ENCODE measurements around the gene ATP5MC2. TPM values are rescaled to one million over a fixed set of nuclear protein-coding genes. Genes with fewer than 3 reads are reported as not detected.

Gene ATP5MC2
- total and polyA plus RNA-seq, 7 experiments from 2014 or later, result 237 to 659 (median 287) TPM

- Histone ChIP-seq H3K36me3 (ENCODE audit: control insufficient read depth in 2 of 3, insufficient read depth in 3 of 3, low read length in 3 of 3) (peaks cover 0 to 63% (median 4%) of the 10 kb centered on the region in 3 experiments), H3K9me3 (ENCODE audit: control insufficient read depth in 2 of 3, low read length in 3 of 3) (no peaks in the 10 kb centered on the region), H3K4me1 (ENCODE audit: control insufficient read depth in 2 of 2, insufficient read depth in 2 of 2, low read length in 2 of 2) (no peaks in the 10 kb centered on the region), H3K27ac (ENCODE audit: low read depth, low read length) (no peak overlapping the region), H3K27me3 (ENCODE audit: control insufficient read depth in 2 of 2, insufficient read depth in 2 of 2, low read length in 2 of 2) (no peaks in the 10 kb centered on the region), H3K4me3 (ENCODE audit: low read length) (no peak overlapping the region)
- Mint-ChIP-seq H3K9me3 (no peaks in the 10 kb centered on the region), H3K36me3 (peaks cover 5 to 40% (median 20%) of the 10 kb centered on the region in 5 donors), H3K27me3 (peaks cover 0 to 8% (median 0%) of the 10 kb centered on the region in 5 donors), H3K4me1 (peaks cover 0 to 2% (median 0%) of the 10 kb centered on the region in 7 donors), H3K27ac (peak overlapping the region in 1 of 9 donors; percentile 62), H3K4me3 (no peak overlapping the region)
- ATAC-seq (no peak), DNase-seq (no peak)
- intact Hi-C loops (cut with micrococcal nuclease), result no loop called here
- POLR2A ChIA-PET, result interaction anchor here (0.7 kb wide), 1 partner anchor 10 kb away, joined by 3 read pairs; no protein-coding TSS in a partner anchor
- CTCF ChIA-PET, result interaction anchor here (0.6 to 1.3 kb wide), 3 partner anchors 12 to 43 kb away, joined by 3 to 7 read pairs (median 3); no protein-coding TSS in a partner anchor
Observed at GRCh38 chr12:53714004-53714403, 38.1 kb upstream of the ATP5MC2 start.

- Histone ChIP-seq H3K36me3 (ENCODE audit: control insufficient read depth in 2 of 3, insufficient read depth in 3 of 3, low read length in 3 of 3) (peaks cover 0 to 62% (median 4%) of the 10 kb centered on the region in 3 experiments), H3K9me3 (ENCODE audit: control insufficient read depth in 2 of 3, low read length in 3 of 3) (no peaks in the 10 kb centered on the region), H3K27me3 (ENCODE audit: control insufficient read depth in 2 of 2, insufficient read depth in 2 of 2, low read length in 2 of 2) (no peaks in the 10 kb centered on the region), H3K27ac (ENCODE audit: low read depth, low read length) (no peak overlapping the region), H3K4me1 (ENCODE audit: control insufficient read depth in 2 of 2, insufficient read depth in 2 of 2, low read length in 2 of 2) (no peaks in the 10 kb centered on the region), H3K4me3 (ENCODE audit: low read length) (no peak overlapping the region)
- Mint-ChIP-seq H3K27me3 (peaks cover 0 to 13% (median 0%) of the 10 kb centered on the region in 5 donors), H3K4me1 (peaks cover 0 to 2% (median 0%) of the 10 kb centered on the region in 7 donors), H3K36me3 (peaks cover 5 to 40% (median 20%) of the 10 kb centered on the region in 5 donors), H3K27ac (no peak overlapping the region), H3K4me3 (no peak overlapping the region), H3K9me3 (no peaks in the 10 kb centered on the region)
- DNase-seq (no peak), ATAC-seq (no peak)
- intact Hi-C loops (cut with micrococcal nuclease), result no loop called here
- POLR2A ChIA-PET, result no interaction called here
- CTCF ChIA-PET, result interaction anchor here (0.7 to 1.3 kb wide), 2 partner anchors 11 to 32 kb away, joined by 3 to 7 read pairs; no protein-coding TSS in a partner anchor
Observed at GRCh38 chr12:53713516-53713915, 37.6 kb upstream of the ATP5MC2 start.

GRCh38 chr12:53712059-53712643, 36.3 kb upstream of the ATP5MC2 start:
- ATAC-seq (no peak), DNase-seq (no peak)
- Mint-ChIP-seq H3K27me3 (peaks cover 0 to 20% (median 0%) of the 10 kb centered on the region in 5 donors), H3K36me3 (peaks cover 5 to 36% (median 20%) of the 10 kb centered on the region in 5 donors), H3K9me3 (peaks cover 0 to 1% (median 0%) of the 10 kb centered on the region in 11 donors), H3K4me1 (peaks cover 0 to 2% (median 0%) of the 10 kb centered on the region in 7 donors), H3K27ac (peak overlapping the region in 2 of 9 donors; percentile 17 to 71), H3K4me3 (no peak overlapping the region)
- Histone ChIP-seq H3K36me3 (ENCODE audit: control insufficient read depth in 2 of 3, insufficient read depth in 3 of 3, low read length in 3 of 3) (peaks cover 0 to 59% (median 4%) of the 10 kb centered on the region in 3 experiments), H3K9me3 (ENCODE audit: control insufficient read depth in 2 of 3, low read length in 3 of 3) (no peaks in the 10 kb centered on the region), H3K4me3 (ENCODE audit: low read length) (no peak overlapping the region), H3K4me1 (ENCODE audit: control insufficient read depth in 2 of 2, insufficient read depth in 2 of 2, low read length in 2 of 2) (no peaks in the 10 kb centered on the region), H3K27ac (ENCODE audit: low read depth, low read length) (no peak overlapping the region), H3K27me3 (ENCODE audit: control insufficient read depth in 2 of 2, insufficient read depth in 2 of 2, low read length in 2 of 2) (no peaks in the 10 kb centered on the region)
- POLR2A ChIA-PET, result no interaction called here
- intact Hi-C loops (cut with micrococcal nuclease), result no loop called here
- CTCF ChIA-PET, result no interaction called here

- H3K27me3 Mint-ChIP-seq, result peaks cover 8 to 34% (median 10%) of the 10 kb centered on the region in 5 donors
- DNase-seq (no peak), ATAC-seq (no peak)
- intact Hi-C loops (cut with micrococcal nuclease), result loop anchor here in 1 of 2 donors (2.0 kb wide), 1 partner anchor 17 kb away; the partner anchor contains the start of gene CALCOCO1
- Histone ChIP-seq H3K36me3 (ENCODE audit: control insufficient read depth in 2 of 3, insufficient read depth in 3 of 3, low read length in 3 of 3) (peaks cover 0 to 39% (median 0%) of the 10 kb centered on the region in 3 experiments), H3K4me1 (ENCODE audit: control insufficient read depth in 2 of 2, insufficient read depth in 2 of 2, low read length in 2 of 2) (no peaks in the 10 kb centered on the region), H3K9me3 (ENCODE audit: control insufficient read depth in 2 of 3, low read length in 3 of 3) (no peaks in the 10 kb centered on the region), H3K27ac (ENCODE audit: low read depth, low read length) (no peak overlapping the region), H3K4me3 (ENCODE audit: low read length) (no peak overlapping the region), H3K27me3 (ENCODE audit: control insufficient read depth in 2 of 2, insufficient read depth in 2 of 2, low read length in 2 of 2) (no peaks in the 10 kb centered on the region)
- H3K4me1 Mint-ChIP-seq, result peaks cover 0 to 2% (median 0%) of the 10 kb centered on the region in 7 donors
- ChIA-PET POLR2A (interaction anchor here (1.0 to 1.6 kb wide), 2 partner anchors 16 to 17 kb away, joined by 4 read pairs; partner anchors contain the start of gene CALCOCO1), CTCF (interaction anchor here (0.8 to 3.2 kb wide), 2 partner anchors 36 to 37 kb away, joined by 4 to 20 read pairs; no protein-coding TSS in a partner anchor)
- peaks cover 0 to 1% (median 0%) of the 10 kb centered on the region in 11 donors for H3K9me3 Mint-ChIP-seq
- no peak overlapping the region for H3K27ac Mint-ChIP-seq
- peaks cover 0 to 20% (median 10%) of the 10 kb centered on the region in 5 donors for H3K36me3 Mint-ChIP-seq
- H3K4me3 Mint-ChIP-seq, result no peak overlapping the region
Observed at GRCh38 chr12:53710091-53710490, 34.2 kb upstream of the ATP5MC2 start.

DNA sequence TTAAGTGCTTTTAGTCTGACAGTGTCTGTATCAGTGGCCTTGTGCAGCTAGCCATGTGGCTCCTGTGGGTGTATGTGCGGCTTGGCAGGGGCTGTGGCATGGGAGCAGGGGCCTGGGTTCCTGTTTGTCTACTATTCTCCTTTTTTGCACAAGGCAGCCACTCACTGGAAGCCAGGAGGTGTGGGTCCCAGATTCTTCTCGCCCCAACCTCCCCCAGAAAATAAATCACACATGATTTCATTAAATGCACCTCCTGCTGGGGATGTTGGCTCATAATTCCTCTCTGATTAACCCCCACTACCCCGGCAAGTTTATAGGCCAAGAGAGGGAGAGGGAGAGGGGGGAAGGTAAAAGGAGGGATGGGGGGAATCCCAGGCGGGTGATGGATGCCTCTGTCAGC, 33.8 kb upstream of the ATP5MC2 start:
- Histone ChIP-seq H3K4me3 (ENCODE audit: low read length) (no peak overlapping the region), H3K27me3 (ENCODE audit: control insufficient read depth in 2 of 2, insufficient read depth in 2 of 2, low read length in 2 of 2) (peaks cover 0 to under 1% of the 10 kb centered on the region in 2 donors), H3K9me3 (ENCODE audit: control insufficient read depth in 2 of 3, low read length in 3 of 3) (no peaks in the 10 kb centered on the region), H3K27ac (ENCODE audit: low read depth, low read length) (no peak overlapping the region), H3K36me3 (ENCODE audit: control insufficient read depth in 2 of 3, insufficient read depth in 3 of 3, low read length in 3 of 3) (peaks cover 0 to 35% (median 0%) of the 10 kb centered on the region in 3 experiments), H3K4me1 (ENCODE audit: control insufficient read depth in 2 of 2, insufficient read depth in 2 of 2, low read length in 2 of 2) (no peaks in the 10 kb centered on the region)
- DNase-seq (no peak), ATAC-seq (no peak)
- Mint-ChIP-seq H3K4me1 (peaks cover 0 to 2% (median 0%) of the 10 kb centered on the region in 7 donors), H3K9me3 (peaks cover 0 to 1% (median 0%) of the 10 kb centered on the region in 11 donors), H3K4me3 (no peak overlapping the region), H3K27me3 (peaks cover 8 to 36% (median 12%) of the 10 kb centered on the region in 5 donors), H3K27ac (no peak overlapping the region), H3K36me3 (peaks cover 0 to 16% (median 10%) of the 10 kb centered on the region in 5 donors)
- ChIA-PET CTCF (interaction anchor here (1.2 to 3.2 kb wide), 3 partner anchors 29 to 37 kb away, joined by 5 to 20 read pairs (median 9); no protein-coding TSS in a partner anchor), POLR2A (interaction anchor here (1.0 to 1.6 kb wide), 2 partner anchors 16 to 18 kb away, joined by 4 read pairs; partner anchors contain the start of gene CALCOCO1)
- intact Hi-C loops (cut with micrococcal nuclease), result loop anchor here in 1 of 2 donors (2.0 kb wide), 1 partner anchor 17 kb away; the partner anchor contains the start of gene CALCOCO1

DNA sequence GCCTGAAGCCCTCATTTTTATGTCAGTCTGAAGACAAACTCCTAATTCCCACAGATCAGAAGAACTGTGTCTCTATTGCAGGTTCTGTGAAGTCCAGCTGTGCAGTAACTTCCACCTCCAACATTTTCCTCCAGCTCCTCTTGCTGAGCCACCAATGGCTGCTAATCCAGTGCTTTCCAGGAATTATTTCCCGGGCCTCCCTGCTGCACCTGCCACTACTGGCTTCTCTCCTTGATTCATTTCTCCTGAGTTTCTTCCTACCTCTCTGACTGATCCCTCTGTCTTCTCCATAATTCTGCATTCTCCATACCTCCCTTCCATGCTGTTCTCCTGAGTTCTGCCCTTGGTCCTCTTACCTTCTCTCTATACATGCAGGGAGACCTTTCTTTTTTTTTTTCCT, 30.2 kb upstream of the ATP5MC2 start:
- Histone ChIP-seq H3K9me3 (ENCODE audit: control insufficient read depth in 2 of 3, low read length in 3 of 3) (no peaks in the 10 kb centered on the region), H3K36me3 (ENCODE audit: control insufficient read depth in 2 of 3, insufficient read depth in 3 of 3, low read length in 3 of 3) (no peaks in the 10 kb centered on the region), H3K27me3 (ENCODE audit: control insufficient read depth in 2 of 2, insufficient read depth in 2 of 2, low read length in 2 of 2) (peaks cover 7 to 9% of the 10 kb centered on the region in 2 donors), H3K27ac (ENCODE audit: low read depth, low read length) (no peak overlapping the region), H3K4me3 (ENCODE audit: low read length) (no peak overlapping the region), H3K4me1 (ENCODE audit: control insufficient read depth in 2 of 2, insufficient read depth in 2 of 2, low read length in 2 of 2) (no peaks in the 10 kb centered on the region)
- H3K27ac Mint-ChIP-seq, result no peak overlapping the region
- ChIA-PET POLR2A (no interaction called here), CTCF (interaction anchor here (5.1 kb wide), 1 partner anchor 39 kb away, joined by 132 read pairs; no protein-coding TSS in a partner anchor)
- intact Hi-C loops (cut with micrococcal nuclease), result no loop called here
- DNase-seq (no peak), ATAC-seq (no peak)
- H3K36me3 Mint-ChIP-seq, result no peaks in the 10 kb centered on the region
- no peak overlapping the region for H3K4me3 Mint-ChIP-seq
- H3K9me3 Mint-ChIP-seq, result peaks cover 0 to 1% (median 0%) of the 10 kb centered on the region in 11 donors
- peaks cover 0 to 4% (median 2%) of the 10 kb centered on the region in 7 donors for H3K4me1 Mint-ChIP-seq
- peaks cover 35 to 71% (median 43%) of the 10 kb centered on the region in 5 donors for H3K27me3 Mint-ChIP-seq
